Mesenchymal stem cell (in vitro differentiated cells and primary cell): ENCODE results near the gene ACAP1.

Source experiments
- DNase-seq: peaks from one replicate; pipeline ENCODE4 v3.0.0-alpha.2; 2013
- H2AFZ ChIP-seq: one replicate; pipeline ENCODE4 v1.6.1; 2013; ENCODE audit warnings: low read depth, mild to moderate bottlenecking, control low read depth, inconsistent platforms, low read length, moderate library complexity
- H2AK5ac ChIP-seq: 2 replicates; pipeline ENCODE4 v1.6.1; 2013; ENCODE audit warnings: low read length, moderate library complexity, mild to moderate bottlenecking, inconsistent platforms; ENCODE audit not compliant: severe bottlenecking
- H2BK120ac ChIP-seq: one replicate; pipeline ENCODE4 v1.6.1; 2013; ENCODE audit warnings: low read depth, mild to moderate bottlenecking, inconsistent platforms, low read length, moderate library complexity
- H2BK12ac ChIP-seq, 2 experiments: one replicate each; pipeline ENCODE4 v1.6.1; 2013; ENCODE audit warnings: inconsistent platforms in 2 of 2, low read length in 2 of 2, mild to moderate bottlenecking in 2 of 2, moderate library complexity in 2 of 2, control low read depth in 1 of 2
- H2BK15ac ChIP-seq: one replicate; pipeline ENCODE4 v1.6.1; 2013; ENCODE audit warnings: mild to moderate bottlenecking, low read depth, inconsistent platforms; ENCODE audit not compliant: poor library complexity, severe bottlenecking
- H2BK5ac ChIP-seq: 2 replicates; pipeline ENCODE4 v1.6.1; 2013; ENCODE audit warnings: low read depth, mild to moderate bottlenecking, low read length, control low read depth, inconsistent platforms; ENCODE audit not compliant: poor library complexity, severe bottlenecking
- H3K14ac ChIP-seq, 2 experiments: one replicate each; pipeline ENCODE4 v1.6.1; 2013; ENCODE audit warnings: inconsistent platforms in 2 of 2, low read length in 2 of 2, control low read depth in 1 of 2, mild to moderate bottlenecking in 1 of 2, moderate library complexity in 1 of 2
- H3K18ac ChIP-seq, 2 experiments: one replicate each; pipeline ENCODE4 v1.6.1; 2013; ENCODE audit warnings: inconsistent platforms in 2 of 2, low read length in 2 of 2, control low read depth in 1 of 2, low read depth in 1 of 2, mild to moderate bottlenecking in 1 of 2
- H3K23ac ChIP-seq, 2 experiments: one replicate each; pipeline ENCODE4 v1.6.1; 2013; ENCODE audit warnings: inconsistent platforms in 2 of 2, low read length in 2 of 2, mild to moderate bottlenecking in 2 of 2, moderate library complexity in 2 of 2, control low read depth in 1 of 2
- H3K27ac ChIP-seq: 2 replicates; pipeline ENCODE4 v1.5.1; 2013; ENCODE audit warnings: mild to moderate bottlenecking, moderate library complexity, low read length, control low read depth, inconsistent platforms; ENCODE audit not compliant: poor library complexity, severe bottlenecking
- H3K27me3 ChIP-seq, 2 experiments: 2 replicates each; pipeline versions ENCODE4 v1.6.1 to v1.7.0; 2013; ENCODE audit warnings: low read length in 2 of 2, mild to moderate bottlenecking in 2 of 2, moderate library complexity in 2 of 2, control low read depth in 1 of 2, inconsistent platforms in 1 of 2; ENCODE audit not compliant: control insufficient read depth in 1 of 2, insufficient read depth in 1 of 2
- H3K36me3 ChIP-seq, 2 experiments: 2 replicates each; pipeline versions ENCODE4 v1.6.1 to v1.7.0; 2013; ENCODE audit warnings: low read length in 2 of 2, control low read depth in 1 of 2, inconsistent platforms in 1 of 2, low read depth in 1 of 2, mild to moderate bottlenecking in 1 of 2; ENCODE audit not compliant: insufficient read depth in 2 of 2, control insufficient read depth in 1 of 2
- H3K4ac ChIP-seq, 2 experiments: one replicate each; pipeline ENCODE4 v1.6.1; 2013; ENCODE audit warnings: inconsistent platforms in 2 of 2, low read length in 2 of 2, mild to moderate bottlenecking in 2 of 2, moderate library complexity in 2 of 2, control low read depth in 1 of 2, low read depth in 1 of 2
- H3K4me1 ChIP-seq: 2 replicates; pipeline ENCODE4 v1.6.1; 2013; ENCODE audit warnings: low read depth, low read length, control low read depth; ENCODE audit not compliant: control insufficient read depth, insufficient read depth
- H3K4me2 ChIP-seq: 2 replicates; pipeline ENCODE4 v1.6.1; 2013; ENCODE audit warnings: low read length, mild to moderate bottlenecking, inconsistent platforms; ENCODE audit not compliant: poor library complexity, severe bottlenecking
- H3K4me3 ChIP-seq, 2 experiments: 2 replicates each; pipeline versions ENCODE4 v1.5.1 to v1.7.0; 2013; ENCODE audit warnings: low read length in 2 of 2, mild to moderate bottlenecking in 2 of 2, control low read depth in 1 of 2, low read depth in 1 of 2; ENCODE audit not compliant: insufficient read depth in 1 of 2
- H3K79me1 ChIP-seq: replicated peaks from 2 replicates; pipeline ENCODE4 v1.6.1; 2013; ENCODE audit warnings: mild to moderate bottlenecking, control low read depth, low read length, inconsistent platforms; ENCODE audit not compliant: poor library complexity, severe bottlenecking
- H3K9ac ChIP-seq: 2 replicates; pipeline ENCODE4 v1.7.0; 2013; ENCODE audit warnings: mild to moderate bottlenecking, low read length, moderate library complexity
- H3K9me3 ChIP-seq: 2 replicates; pipeline ENCODE4 v1.7.0; 2013; ENCODE audit warnings: mild to moderate bottlenecking, low read length; ENCODE audit not compliant: control insufficient read depth
- H4K8ac ChIP-seq: one replicate; pipeline ENCODE4 v1.6.1; 2013; ENCODE audit warnings: inconsistent platforms, mild to moderate bottlenecking, low read length, moderate library complexity
- H4K91ac ChIP-seq: one replicate; pipeline ENCODE4 v1.6.1; 2013; ENCODE audit warnings: mild to moderate bottlenecking, low read length, inconsistent platforms
- WGBS: methylation state at CpG from one replicate; pipeline ENCODE4 v1.1.7; 2013; ENCODE audit warnings: mixed read lengths; 5-methylcytosine and 5-hydroxymethylcytosine counted together

Gene ACAP1

GRCh38 chr17:7296189-7296861 lies 40.0 kb upstream of the ACAP1 start:
- no peak overlapping the region for H2AK5ac ChIP-seq
- no peak overlapping the region for H2BK12ac ChIP-seq
- H4K91ac ChIP-seq: no peak overlapping the region
- 7% methylated on average over 42 of the region's 51 CpGs for WGBS
- no peak overlapping the region for H3K23ac ChIP-seq
- H2BK15ac ChIP-seq: no peak overlapping the region
- H3K18ac ChIP-seq: no peak overlapping the region
- H2BK5ac ChIP-seq: no peak overlapping the region
- peak overlapping the region in 1 of 2 experiments; percentile 66 for H3K4me3 ChIP-seq
- no peak overlapping the region for H3K4ac ChIP-seq
- no peak overlapping the region for H2AFZ ChIP-seq
- no peak overlapping the region for H3K27ac ChIP-seq
- H4K8ac ChIP-seq: no peak overlapping the region
- H3K4me1 ChIP-seq: peaks cover 18% of the 10 kb centered on the region
- H3K9me3 ChIP-seq: no peaks in the 10 kb centered on the region
- H3K14ac ChIP-seq: no peak overlapping the region
- DNase-seq: peak; percentile 84
- H2BK120ac ChIP-seq: no peak overlapping the region
- H3K9ac ChIP-seq: peak overlapping the region; percentile 46
- H3K27me3 ChIP-seq: peaks cover 40 to 41% of the 10 kb centered on the region in 2 experiments
- no peaks in the 10 kb centered on the region for H3K79me1 ChIP-seq
- no peaks in the 10 kb centered on the region for H3K36me3 ChIP-seq
- H3K4me2 ChIP-seq: peak overlapping the region; percentile 56

- no peaks in the 10 kb centered on the region for H3K79me1 ChIP-seq
- 95% methylated on average over 5 of the region's 7 CpGs for WGBS
Measured at GRCh38 chr17:7304179-7304578, 32.1 kb upstream of the ACAP1 start.

GRCh38 chr17:7306911-7307685 lies 29.2 kb upstream of the ACAP1 start, which contains the start of gene EIF5A:
Gene EIF5A, plus strand, starts transcription at chr17:7307628. Its CDS starts 2,008 bp downstream, at chr17:7309636.
- peak within 1 kb of the TSS; percentile 72 for H2AK5ac ChIP-seq
- H3K9ac ChIP-seq: peak within 1 kb of the TSS; percentile 98
- DNase-seq: peak; percentile 100
- WGBS: under 1% methylated on average over 54 of the region's 64 CpGs
- H3K79me1 ChIP-seq: no peaks in the 10 kb centered on the region
- H2BK5ac ChIP-seq: peak within 1 kb of the TSS; percentile 87
- H3K14ac ChIP-seq: peak within 1 kb of the TSS; percentile 92 to 100
- peak within 1 kb of the TSS; percentile 98 to 100 for H3K18ac ChIP-seq
- H3K23ac ChIP-seq: peak within 1 kb of the TSS in 1 of 2 experiments; percentile 98
- peak within 1 kb of the TSS; percentile 85 for H2BK120ac ChIP-seq
- peak within 1 kb of the TSS; percentile 97 for H3K4me2 ChIP-seq
- H2BK15ac ChIP-seq: peak within 1 kb of the TSS; percentile 99
- H3K4me1 ChIP-seq: peaks cover 7% of the 10 kb centered on the region
- H3K4me3 ChIP-seq: peak within 1 kb of the TSS; percentile 86 to 99
- H2AFZ ChIP-seq: peak within 1 kb of the TSS; percentile 31
- H3K27me3 ChIP-seq: no peaks in the 10 kb centered on the region
- H3K36me3 ChIP-seq: peaks cover 21 to 26% of the 10 kb centered on the region in 2 experiments
- H2BK12ac ChIP-seq: peak within 1 kb of the TSS in 1 of 2 experiments; percentile 42
- H4K8ac ChIP-seq: peak within 1 kb of the TSS; percentile 95
- H3K27ac ChIP-seq: peak within 1 kb of the TSS; percentile 98
- peak within 1 kb of the TSS; percentile 99 for H4K91ac ChIP-seq
- no peaks in the 10 kb centered on the region for H3K9me3 ChIP-seq
- H3K4ac ChIP-seq: peak within 1 kb of the TSS; percentile 91 to 93

More at GRCh38 chr17:7304179-7304578, 32.1 kb upstream of the ACAP1 start:
- no peak overlapping the region for H4K91ac ChIP-seq
- no peaks in the 10 kb centered on the region for H3K36me3 ChIP-seq
- H2AFZ ChIP-seq: no peak overlapping the region
- H2AK5ac ChIP-seq: no peak overlapping the region
- no peak for DNase-seq
- no peak overlapping the region for H3K18ac ChIP-seq
- H3K14ac ChIP-seq: no peak overlapping the region
- no peak overlapping the region for H2BK12ac ChIP-seq
- H3K4me3 ChIP-seq: no peak overlapping the region
- no peak overlapping the region for H2BK120ac ChIP-seq
- no peak overlapping the region for H3K27ac ChIP-seq
- no peaks in the 10 kb centered on the region for H3K9me3 ChIP-seq
- no peak overlapping the region for H2BK5ac ChIP-seq
- H3K4me1 ChIP-seq: peaks cover 2% of the 10 kb centered on the region
- no peak overlapping the region for H2BK15ac ChIP-seq
- no peak overlapping the region for H3K4ac ChIP-seq
- H3K9ac ChIP-seq: no peak overlapping the region
- no peak overlapping the region for H3K4me2 ChIP-seq
- H3K23ac ChIP-seq: no peak overlapping the region
- peaks cover 0 to 3% of the 10 kb centered on the region in 2 experiments for H3K27me3 ChIP-seq
- H4K8ac ChIP-seq: no peak overlapping the region
